ENCODE results near the gene ERI3.

ERI3 gene, protein sequence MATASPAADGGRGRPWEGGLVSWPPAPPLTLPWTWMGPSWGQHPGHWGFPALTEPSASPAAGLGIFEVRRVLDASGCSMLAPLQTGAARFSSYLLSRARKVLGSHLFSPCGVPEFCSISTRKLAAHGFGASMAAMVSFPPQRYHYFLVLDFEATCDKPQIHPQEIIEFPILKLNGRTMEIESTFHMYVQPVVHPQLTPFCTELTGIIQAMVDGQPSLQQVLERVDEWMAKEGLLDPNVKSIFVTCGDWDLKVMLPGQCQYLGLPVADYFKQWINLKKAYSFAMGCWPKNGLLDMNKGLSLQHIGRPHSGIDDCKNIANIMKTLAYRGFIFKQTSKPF

GRCh38 chr1:44354840-44355581 lies at the start of gene ERI3:
Gene ERI3 (minus strand): TSS chr1:44355257. CDS start chr1:44355026, 231 bp downstream.
- in situ Hi-C loops (cut with MboI; ENCODE audit: low sequenced_read_pairs): no loop called here

DNA sequence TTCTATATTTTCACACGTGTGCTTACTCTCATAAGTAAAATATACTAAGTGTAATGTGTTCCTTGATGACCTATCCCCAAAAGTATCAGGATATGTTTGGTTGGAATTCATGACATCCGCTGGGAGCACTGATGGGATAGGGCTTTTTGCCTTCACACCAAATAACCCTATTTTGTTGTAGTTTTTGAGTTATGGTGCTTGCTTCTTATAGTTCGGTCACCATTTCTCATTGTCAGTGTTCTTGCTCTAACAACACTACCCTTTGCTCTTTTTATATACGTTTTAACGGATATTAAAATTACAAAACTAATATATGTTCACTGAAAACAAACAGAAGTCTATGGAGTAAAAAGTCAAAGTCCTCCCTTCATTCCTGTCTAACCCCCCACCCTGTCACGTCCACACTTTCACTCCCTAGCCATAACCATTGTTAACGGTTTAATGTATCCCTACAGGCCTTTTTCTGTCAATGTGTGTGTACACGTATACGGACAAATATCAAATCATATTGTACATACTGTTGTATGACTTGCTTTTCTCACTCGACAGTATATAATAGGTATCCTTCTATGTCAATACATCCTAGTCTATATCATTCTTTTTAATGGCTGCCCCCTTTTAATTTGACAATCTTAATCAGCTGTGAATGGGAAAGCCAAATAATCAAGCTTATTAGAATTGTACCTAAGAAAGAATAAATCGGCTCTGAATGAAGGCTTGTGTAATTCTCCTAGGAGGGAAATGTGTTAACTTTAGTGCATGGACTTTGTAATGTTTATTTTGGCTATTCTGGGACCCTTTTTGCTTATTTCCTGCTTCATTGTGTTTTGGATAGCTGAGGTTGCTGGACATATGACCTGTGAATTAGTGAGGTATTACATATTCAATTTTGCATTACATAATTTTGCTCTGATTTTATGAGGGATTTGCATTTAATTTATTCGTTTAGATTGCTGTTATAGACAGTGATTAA lies 46.5 kb upstream of the ERI3 start:
- in situ Hi-C loops (cut with MboI; ENCODE audit: low sequenced_read_pairs): no loop called here

GRCh38 chr1:44390277-44390676 lies 35.2 kb upstream of the ERI3 start:
- in situ Hi-C loops (cut with MboI; ENCODE audit: low sequenced_read_pairs): no loop called here

DNA sequence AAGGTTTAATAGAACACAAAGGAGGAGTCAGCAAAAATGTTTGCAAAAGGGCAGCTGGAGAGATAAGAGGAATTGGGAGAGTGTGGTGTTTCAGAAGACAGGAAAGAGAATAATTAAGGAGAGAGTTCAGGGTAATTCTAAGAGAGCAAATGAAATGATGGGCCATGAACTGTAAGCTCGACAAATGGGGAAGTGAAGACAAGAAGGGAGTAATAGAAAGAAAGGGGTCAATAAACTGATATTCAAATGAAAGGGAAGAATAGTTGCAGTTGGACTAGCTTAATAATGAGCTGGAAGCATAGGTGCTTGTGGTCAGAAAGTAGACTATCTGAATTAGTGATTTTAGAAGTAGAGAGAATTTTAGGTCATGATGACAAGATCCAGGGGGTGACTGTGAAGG lies 34.4 kb upstream of the ERI3 start:
- in situ Hi-C loops (cut with MboI; ENCODE audit: low sequenced_read_pairs): no loop called here

DNA sequence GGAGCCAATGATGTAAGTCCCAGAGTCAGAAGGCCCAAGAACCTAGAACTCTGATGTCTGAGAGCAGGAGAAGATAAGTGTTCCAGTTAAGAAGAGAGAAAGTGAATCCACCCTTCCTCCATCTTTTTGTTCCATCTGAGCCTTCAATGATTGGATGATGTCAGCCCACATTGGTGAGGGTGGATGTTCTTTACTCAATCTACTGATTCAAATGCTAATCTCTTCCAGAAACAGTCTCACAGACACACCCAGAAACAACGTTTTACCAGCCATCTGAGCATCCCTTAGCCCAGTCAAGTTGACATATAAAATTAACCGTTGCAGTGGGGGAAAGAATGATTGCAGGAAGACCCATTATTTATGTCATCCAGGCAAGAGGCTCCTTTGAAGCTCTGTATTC lies 33.5 kb upstream of the ERI3 start:
- in situ Hi-C loops (cut with MboI; ENCODE audit: low sequenced_read_pairs): no loop called here

- in situ Hi-C loops (cut with MboI; ENCODE audit: low sequenced_read_pairs): no loop called here
Measured at GRCh38 chr1:44380666-44381177, 25.7 kb upstream of the ERI3 start.

DNA sequence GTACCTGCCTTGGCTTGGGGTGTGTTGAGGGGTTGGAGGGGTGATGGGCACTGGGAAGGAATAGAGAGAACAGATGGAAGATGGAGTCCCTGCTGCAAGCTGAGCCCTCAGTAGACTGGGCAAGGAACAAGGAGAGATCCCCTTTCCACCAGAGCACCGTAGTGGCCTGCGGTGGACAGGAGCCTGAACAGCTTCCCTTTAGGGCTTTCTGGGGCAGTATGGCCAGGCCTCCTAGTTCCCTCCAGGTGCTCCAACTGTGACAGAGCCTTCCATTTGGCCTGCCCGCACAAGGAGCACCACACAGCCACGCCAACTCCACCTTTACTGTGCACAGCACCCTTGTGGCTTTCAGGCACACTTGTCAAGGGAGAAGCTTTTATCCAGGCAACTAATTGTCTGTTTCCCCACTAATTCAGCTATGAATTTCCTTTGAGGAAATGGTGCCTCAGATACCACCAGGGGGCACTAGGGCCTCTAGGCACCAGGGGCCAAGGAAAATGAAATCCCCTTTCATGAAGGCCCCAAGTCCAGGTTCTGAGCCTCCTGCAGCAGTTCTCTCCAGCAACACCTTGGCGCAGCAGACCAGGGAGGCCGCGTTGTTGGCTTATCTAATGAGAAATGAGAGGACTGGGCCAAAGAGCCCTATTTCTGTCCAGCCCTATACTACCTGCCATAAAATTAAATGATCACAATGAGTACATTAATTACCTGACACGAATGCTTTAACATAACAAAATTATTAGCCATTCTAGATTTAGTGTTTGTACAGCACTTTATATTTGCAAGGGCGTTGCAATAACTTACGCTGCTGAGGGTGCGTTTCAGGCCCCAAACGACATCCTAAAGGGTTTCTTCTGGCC lies 23.1 kb upstream of the ERI3 start:
- in situ Hi-C loops (cut with MboI; ENCODE audit: low sequenced_read_pairs): no loop called here

- in situ Hi-C loops (cut with MboI; ENCODE audit: low sequenced_read_pairs): no loop called here
Measured at GRCh38 chr1:44375547-44375946, 20.5 kb upstream of the ERI3 start.

DNA sequence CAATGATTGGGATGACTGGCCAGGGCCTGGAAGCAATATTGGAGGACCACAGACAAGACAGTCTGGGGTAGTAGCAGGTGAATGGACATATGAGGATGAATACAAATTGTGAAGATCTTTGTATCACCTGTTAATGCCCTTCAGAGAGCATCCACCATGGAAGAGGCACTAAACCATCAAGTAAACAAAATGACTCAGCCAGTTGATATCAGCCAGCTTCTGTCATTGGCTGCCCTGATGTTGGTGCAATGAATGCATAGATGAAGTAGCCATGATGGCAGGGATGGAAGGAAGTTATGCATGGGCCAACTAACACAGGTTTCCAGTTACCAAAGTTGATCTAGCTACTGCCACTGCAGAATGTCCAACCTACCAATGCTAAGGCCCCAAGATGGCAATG lies 16.1 kb upstream of the ERI3 start:
- in situ Hi-C loops (cut with MboI; ENCODE audit: low sequenced_read_pairs): no loop called here

DNA sequence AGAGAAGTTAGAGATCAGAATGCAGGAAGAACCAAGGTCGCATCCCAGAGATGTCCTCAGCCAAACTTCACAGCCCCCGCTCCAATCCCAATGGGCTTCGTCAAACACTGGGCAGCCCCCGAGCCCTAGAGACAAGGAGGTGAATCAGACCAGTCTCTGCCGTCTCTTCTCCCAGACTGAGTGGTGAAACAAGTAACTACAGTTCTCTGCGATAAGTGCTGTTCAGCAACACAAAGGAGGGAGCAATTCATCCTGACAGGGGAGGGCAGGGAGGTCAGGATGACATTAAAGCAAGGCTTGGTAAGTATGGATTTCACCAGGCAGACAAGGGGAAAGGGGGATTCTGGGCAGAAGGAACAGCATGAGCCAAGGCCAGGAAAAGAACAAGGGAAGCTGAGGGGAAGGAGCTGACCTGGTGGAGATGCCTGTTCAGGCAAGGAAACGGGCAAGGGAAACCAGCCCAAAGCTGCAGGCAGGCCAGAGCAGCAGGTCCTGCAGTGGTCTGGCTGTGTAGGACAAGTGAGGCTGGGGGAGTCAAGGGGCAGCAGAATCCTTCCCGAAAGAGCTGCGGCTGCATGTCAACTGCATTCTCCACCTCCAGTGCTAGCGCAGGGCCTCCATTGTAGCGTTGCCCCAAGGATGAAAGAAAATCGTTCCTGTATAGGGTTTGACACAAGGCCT lies 13.6 kb upstream of the ERI3 start:
- in situ Hi-C loops (cut with MboI; ENCODE audit: low sequenced_read_pairs): no loop called here

DNA sequence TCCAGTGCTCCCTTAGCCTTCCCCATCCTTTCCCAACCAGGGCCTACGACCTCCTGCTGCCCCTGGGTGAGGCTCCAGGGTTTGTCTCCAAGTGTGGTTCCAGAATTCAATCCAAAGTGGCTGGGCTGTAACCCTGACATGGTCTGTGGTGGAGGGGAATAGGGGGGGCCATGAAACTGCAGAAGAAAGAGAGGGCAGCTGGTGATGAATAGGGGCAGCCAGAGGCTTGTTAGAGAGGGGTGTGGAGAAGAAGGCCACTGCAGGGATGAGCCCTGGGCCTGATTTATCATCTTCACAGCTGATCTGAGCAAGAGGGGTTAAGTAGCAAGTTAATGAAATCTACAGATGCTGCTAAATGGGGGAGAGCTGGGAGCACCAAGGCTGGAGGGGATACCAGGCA lies 12.9 kb upstream of the ERI3 start:
- in situ Hi-C loops (cut with MboI; ENCODE audit: low sequenced_read_pairs): no loop called here

DNA sequence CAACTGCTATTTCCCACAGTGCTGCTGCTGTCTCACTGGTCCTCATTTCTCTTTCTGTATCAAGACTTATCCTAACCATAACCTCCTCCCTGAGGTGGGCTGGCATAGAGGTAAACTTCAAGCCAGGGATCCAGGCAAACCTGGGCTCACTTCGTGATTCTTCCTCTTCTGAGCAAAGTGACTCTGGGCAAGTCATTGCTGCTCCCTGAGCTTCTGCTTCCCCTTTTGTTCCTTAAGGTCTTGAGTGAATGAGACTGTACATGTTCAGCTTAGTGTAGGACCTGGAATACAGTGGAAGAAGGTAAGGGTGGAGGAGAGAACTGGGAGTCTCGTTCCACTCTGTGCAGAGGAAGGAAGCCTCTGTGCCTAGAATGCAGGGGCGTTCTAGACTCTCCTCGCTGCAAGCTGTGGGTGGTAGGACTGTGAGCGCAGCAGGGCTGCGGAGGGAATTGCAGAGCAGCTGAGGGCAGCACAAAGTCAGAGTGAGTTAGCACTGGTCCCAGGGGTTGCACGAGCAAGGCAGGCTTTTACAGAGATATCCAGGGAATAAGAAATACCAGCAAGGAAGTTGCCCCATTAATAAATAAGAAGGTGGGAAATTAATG lies 11.4 kb upstream of the ERI3 start:
- in situ Hi-C loops (cut with MboI; ENCODE audit: low sequenced_read_pairs): no loop called here

- in situ Hi-C loops (cut with MboI; ENCODE audit: low sequenced_read_pairs): no loop called here
Measured at GRCh38 chr1:44361478-44361877, 6.4 kb upstream of the ERI3 start.

DNA sequence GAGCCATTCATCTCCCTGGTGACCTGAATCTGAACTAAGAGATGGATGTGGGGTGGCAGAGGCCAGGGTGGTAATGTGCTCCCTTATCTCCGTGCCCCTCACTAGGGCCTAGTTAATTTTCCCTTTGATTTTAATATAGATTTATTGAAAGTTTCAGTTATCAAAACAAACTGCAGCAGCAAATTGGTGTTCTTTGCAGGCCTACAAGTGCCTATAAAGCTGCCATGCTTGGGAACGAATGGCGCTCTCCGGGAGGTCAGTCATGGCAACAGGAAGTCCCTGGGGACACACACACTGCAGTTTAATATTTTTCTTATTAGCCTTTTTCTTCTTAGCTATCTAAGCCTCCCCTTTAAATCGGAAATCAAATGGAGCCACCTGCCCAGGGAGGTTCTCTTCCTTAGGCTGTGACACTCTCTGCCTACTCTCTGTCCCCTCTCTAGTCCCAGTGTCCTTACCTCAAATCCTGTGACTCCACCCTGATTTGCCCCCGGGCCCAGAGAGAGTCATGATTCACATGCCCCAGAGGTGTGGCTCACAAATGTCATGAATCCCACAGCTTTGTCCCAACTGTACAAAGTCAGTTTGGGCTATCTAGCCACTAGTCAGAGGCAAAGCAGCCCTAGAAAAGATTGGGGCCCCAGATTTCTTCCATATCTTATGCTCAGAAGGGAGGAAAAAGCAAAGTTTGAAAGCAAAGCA lies 4.3 kb upstream of the ERI3 start:
- in situ Hi-C loops (cut with MboI; ENCODE audit: low sequenced_read_pairs): no loop called here

DNA sequence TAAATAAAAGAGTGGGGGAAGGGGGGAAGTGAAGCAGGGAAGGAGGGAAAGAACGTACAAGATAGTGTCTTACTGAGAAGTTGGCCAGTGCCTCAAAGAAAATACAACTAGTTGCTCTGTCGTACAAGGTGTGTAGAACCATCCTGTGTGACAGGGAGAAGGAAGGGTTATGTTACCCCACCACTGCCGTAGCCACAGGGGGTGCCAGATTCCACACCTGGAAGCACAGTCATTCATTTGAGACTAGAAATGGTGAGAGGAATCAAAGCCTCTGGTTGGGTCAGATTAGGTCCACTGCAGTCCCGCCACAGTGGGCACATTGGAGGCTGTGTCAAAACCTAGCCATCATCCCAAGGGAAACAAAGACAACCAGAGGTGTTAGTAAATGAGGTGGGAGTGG lies 2.7 kb upstream of the ERI3 start:
- in situ Hi-C loops (cut with MboI; ENCODE audit: low sequenced_read_pairs): no loop called here

GRCh38 chr1:44355582-44356305 lies 687 bp upstream of the ERI3 start:
- in situ Hi-C loops (cut with MboI; ENCODE audit: low sequenced_read_pairs): no loop called here

- in situ Hi-C loops (cut with MboI; ENCODE audit: low sequenced_read_pairs): no loop called here
Measured at GRCh38 chr1:44354268-44354839, 703 bp downstream of the ERI3 start.

- in situ Hi-C loops (cut with MboI; ENCODE audit: low sequenced_read_pairs): no loop called here
Measured at GRCh38 chr1:44353604-44354003, 1.5 kb downstream of the ERI3 start.
